Nephron (organoid): Measurements from ENCODE around the gene TP53BP2.

Experiments used
- H3K27ac Mint-ChIP-seq, 3 experiments: 2 replicates each; pipeline ENCODE4 v1.8.0; 2020; ENCODE audit warnings: mixed read lengths in 3 of 3, mild to moderate bottlenecking in 2 of 3, moderate library complexity in 1 of 3
- H3K27me3 Mint-ChIP-seq: 2 replicates; pipeline ENCODE4 v1.8.0; 2021; ENCODE audit warnings: low read depth, mild to moderate bottlenecking, moderate library complexity, mixed read lengths
- H3K36me3 Mint-ChIP-seq: 2 replicates; pipeline ENCODE4 v1.8.0; 2020; ENCODE audit warnings: low read depth, mixed read lengths
- H3K4me1 Mint-ChIP-seq: 2 replicates; pipeline ENCODE4 v1.8.0; 2020; ENCODE audit warnings: mixed read lengths
- H3K4me3 Mint-ChIP-seq, 3 experiments: 2 replicates each; pipeline ENCODE4 v1.8.0; 2020; ENCODE audit warnings: mild to moderate bottlenecking in 3 of 3, mixed read lengths in 3 of 3, moderate library complexity in 2 of 3
- H3K9me3 Mint-ChIP-seq: 2 replicates; pipeline ENCODE4 v1.8.0; 2020; ENCODE audit warnings: mixed read lengths
- TF ChIP-seq, protein P1 (sequence below), 3 experiments: fragments of 200-600 bp; sonication (generic); IDR thresholded peaks; one replicate each; pipeline ENCODE4 v1.5.0; 2021; ENCODE audit warnings: antibody characterized with exemption in 3 of 3; ENCODE audit not compliant: unreplicated experiment in 3 of 3

The TP53BP2 gene

DNA sequence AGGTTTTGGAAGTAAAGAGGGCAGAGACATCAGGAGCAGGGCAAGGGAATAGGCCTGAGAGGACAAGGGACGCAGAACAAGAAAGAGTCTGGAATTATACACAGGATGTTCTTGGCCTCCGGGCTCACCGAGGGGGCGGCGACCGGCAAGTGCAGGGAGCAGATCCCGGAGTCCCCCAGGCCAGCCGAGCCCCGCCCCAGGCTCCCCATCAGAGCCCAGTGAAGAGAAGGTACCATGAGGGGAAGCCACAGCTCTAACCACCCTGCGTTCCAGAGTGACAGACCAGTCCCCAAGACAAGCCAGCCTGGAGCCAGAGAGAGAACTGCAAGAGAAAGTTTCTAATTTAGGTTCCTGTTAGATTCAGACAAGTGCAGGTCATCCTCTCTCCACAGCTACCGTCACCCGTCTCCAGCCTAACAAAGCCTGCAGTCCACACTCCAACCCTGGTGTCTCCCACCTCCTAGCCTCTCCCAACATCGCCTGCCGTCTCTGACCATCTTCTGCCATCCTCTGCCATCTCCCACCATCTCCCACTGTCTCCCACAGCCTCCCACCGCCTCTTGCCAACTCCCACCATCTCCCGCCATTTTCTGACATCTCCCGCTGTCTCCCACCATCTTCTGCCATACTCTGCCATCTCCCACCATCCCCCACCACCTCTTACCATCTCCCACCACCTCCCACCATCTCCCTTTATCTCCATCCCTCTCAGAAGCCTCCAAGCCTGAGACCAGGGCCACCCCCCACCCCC, 90.9 kb downstream of the TP53BP2 start:
- TF ChIP-seq, protein P1, sequence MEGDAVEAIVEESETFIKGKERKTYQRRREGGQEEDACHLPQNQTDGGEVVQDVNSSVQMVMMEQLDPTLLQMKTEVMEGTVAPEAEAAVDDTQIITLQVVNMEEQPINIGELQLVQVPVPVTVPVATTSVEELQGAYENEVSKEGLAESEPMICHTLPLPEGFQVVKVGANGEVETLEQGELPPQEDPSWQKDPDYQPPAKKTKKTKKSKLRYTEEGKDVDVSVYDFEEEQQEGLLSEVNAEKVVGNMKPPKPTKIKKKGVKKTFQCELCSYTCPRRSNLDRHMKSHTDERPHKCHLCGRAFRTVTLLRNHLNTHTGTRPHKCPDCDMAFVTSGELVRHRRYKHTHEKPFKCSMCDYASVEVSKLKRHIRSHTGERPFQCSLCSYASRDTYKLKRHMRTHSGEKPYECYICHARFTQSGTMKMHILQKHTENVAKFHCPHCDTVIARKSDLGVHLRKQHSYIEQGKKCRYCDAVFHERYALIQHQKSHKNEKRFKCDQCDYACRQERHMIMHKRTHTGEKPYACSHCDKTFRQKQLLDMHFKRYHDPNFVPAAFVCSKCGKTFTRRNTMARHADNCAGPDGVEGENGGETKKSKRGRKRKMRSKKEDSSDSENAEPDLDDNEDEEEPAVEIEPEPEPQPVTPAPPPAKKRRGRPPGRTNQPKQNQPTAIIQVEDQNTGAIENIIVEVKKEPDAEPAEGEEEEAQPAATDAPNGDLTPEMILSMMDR (IDR thresholded peaks at IDR 0.05; ENCODE audit: unreplicated experiment in 3 of 3), result no peak
- Mint-ChIP-seq H3K27ac (no peak overlapping the region), H3K36me3 (peaks cover 56% of the 10 kb centered on the region), H3K9me3 (no peaks in the 10 kb centered on the region), H3K4me1 (no peaks in the 10 kb centered on the region), H3K27me3 (no peaks in the 10 kb centered on the region), H3K4me3 (no peak overlapping the region)

DNA sequence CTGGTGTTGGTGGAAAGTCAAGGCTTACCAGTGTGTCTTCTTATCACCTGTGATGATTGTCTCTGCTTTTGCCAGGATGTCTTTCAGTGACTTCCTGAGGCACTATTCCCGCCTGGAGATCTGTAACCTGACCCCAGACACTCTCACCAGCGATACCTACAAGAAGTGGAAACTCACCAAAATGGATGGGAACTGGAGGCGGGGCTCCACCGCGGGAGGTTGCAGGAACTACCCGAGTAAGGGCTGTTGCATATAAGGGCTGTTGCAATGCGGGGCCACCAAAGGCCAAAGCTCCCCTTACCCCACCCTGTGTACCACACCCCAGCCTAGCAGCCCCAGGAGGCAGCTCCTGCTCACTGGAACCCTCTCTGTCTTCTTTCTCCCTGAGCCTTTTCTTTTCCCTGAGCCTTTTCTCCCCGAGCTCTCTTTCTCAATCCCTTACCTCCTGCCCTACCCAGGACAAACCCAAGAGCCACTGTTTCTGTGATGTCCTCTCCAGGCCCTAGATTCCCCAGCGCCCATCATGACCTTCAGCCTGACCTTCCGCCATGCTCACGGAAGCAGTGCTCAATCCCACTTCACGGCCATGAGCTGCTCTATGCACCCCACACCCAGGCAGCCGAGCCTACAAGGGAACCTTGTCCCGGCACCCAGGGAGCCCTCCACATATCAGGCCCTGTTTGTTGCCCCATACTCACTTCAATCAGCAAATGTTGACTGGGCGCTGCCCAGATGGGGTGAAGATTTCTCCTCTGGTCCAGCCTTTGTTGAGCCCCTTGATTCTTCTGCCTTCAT, 92.8 kb downstream of the TP53BP2 start:
- no peaks in the 10 kb centered on the region for H3K9me3 Mint-ChIP-seq
- TF ChIP-seq, protein P1 (IDR thresholded peaks at IDR 0.05; ENCODE audit: unreplicated experiment in 3 of 3), result no peak
- peaks cover 4% of the 10 kb centered on the region for H3K4me1 Mint-ChIP-seq
- H3K27me3 Mint-ChIP-seq, result no peaks in the 10 kb centered on the region
- no peak overlapping the region for H3K27ac Mint-ChIP-seq
- H3K4me3 Mint-ChIP-seq, result no peak overlapping the region
- peaks cover 46% of the 10 kb centered on the region for H3K36me3 Mint-ChIP-seq

DNA sequence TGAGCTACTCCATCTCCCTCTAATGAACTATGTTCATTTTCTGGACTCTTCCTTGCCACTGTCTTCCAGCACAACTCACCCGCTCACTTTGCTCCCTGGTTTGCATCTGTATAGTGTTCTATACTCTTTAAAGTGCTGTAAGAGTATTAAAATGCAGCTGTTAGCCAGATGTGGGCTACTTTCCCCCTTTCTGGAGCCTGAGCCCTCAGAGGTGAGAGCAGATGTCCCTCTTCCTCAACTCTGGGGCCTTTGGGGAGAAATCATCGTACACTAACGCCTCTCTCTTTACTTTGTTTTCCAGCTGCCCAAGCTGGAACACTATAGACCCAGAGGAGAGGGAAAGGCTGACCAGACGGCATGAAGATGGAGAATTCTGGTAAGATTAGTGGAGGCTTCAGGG, 94.1 kb downstream of the TP53BP2 start:
- Mint-ChIP-seq H3K27me3 (peaks cover 5% of the 10 kb centered on the region), H3K36me3 (peaks cover 50% of the 10 kb centered on the region), H3K27ac (no peak overlapping the region), H3K4me3 (no peak overlapping the region), H3K9me3 (no peaks in the 10 kb centered on the region), H3K4me1 (peaks cover 11% of the 10 kb centered on the region)
- TF ChIP-seq, protein P1 (IDR thresholded peaks at IDR 0.05; ENCODE audit: unreplicated experiment in 3 of 3), result no peak

DNA sequence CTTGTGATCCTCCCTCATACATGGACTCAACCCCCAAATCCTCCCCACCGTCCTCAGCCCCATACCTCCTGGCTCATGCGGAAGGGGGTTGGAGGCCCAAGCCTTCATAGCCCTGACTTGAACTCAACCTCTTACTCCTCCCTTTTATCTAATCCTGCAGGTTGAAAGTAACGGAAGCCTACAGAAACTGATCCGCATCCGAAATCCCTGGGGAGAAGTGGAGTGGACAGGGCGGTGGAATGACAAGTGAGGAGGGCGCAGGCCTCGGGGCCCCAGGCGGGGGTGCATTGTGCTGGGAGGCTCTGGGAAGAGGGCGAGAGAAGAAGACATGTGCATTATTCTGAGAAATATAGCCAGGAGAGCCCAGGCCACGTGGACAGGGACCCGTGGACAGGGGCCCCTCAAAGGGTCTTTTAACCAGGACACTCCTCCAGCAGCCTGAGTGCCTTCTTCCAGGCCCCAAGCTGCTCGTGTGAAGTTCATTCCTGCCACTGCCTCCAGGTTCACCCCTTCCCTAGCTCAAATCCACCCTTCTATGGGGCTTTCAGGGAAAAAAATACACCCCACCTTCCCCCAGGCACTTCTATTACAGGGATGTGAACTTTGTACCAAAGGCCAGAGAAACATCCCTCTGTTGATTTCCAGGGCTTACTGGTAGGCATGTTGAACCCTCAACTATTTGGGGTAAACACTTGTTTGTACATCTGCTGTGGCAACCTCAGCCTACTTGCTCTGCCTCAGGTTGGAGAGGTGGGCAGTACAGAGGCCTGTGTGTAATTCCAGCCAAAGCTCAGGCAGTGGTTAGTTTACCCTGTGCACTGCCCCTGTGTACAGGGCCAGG, 94.8 kb downstream of the TP53BP2 start:
- peaks cover 5% of the 10 kb centered on the region for H3K27me3 Mint-ChIP-seq
- peaks cover 11% of the 10 kb centered on the region for H3K4me1 Mint-ChIP-seq
- H3K36me3 Mint-ChIP-seq, result peaks cover 55% of the 10 kb centered on the region
- no peaks in the 10 kb centered on the region for H3K9me3 Mint-ChIP-seq
- H3K27ac Mint-ChIP-seq, result no peak overlapping the region
- TF ChIP-seq, protein P1 (IDR thresholded peaks at IDR 0.05; ENCODE audit: unreplicated experiment in 3 of 3), result no peak
- H3K4me3 Mint-ChIP-seq, result peak overlapping the region in 1 of 3 experiments; percentile 10

DNA sequence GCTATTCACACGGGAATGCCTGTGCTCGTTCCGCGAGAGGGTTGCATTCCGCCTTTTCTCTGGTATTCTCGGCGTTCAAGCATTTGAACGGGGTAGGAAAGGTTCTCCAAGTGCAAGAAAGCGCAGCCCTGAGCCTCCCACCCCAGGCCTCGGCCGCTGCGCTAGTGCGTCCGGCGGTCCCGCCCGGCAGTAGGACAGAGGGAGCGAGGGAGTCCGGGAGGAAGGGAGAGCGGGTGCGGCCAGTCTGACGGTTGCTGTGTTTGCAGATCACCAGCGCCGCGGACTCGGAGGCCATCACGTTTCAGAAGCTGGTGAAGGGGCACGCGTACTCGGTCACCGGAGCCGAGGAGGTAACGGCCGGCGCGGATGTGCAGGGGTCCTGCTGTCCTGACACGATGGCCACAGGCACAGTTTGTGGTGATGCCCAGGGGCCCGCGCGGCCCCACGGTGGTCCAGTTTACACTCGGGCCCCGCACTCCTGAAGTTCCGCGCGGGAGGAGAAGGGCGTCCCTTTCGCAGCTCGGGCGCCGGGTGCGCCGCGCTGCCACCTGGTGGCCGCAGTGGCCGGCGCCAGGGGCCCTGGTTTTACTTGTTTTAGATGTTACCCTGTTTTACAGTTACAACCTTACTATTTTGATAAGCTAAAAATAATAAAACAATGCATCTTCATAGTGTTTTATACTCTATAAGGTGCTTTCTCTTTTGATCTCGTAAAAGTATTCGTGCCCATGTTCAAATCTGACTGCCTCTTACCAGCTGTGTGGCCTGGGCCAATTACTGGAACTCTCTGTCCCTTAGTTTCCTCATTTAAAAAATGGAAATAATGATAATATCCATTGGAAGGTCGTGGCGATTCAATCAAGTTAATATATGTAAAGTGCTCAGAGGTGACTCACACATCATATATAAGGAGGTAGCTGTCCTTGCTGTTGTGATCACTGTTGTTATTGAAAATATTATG, 96.7 kb downstream of the TP53BP2 start:
- Mint-ChIP-seq H3K4me1 (peaks cover 11% of the 10 kb centered on the region), H3K36me3 (peaks cover 56% of the 10 kb centered on the region), H3K27me3 (peaks cover 5% of the 10 kb centered on the region), H3K9me3 (no peaks in the 10 kb centered on the region), H3K27ac (peak overlapping the region; percentile 40 to 83 (median 61)), H3K4me3 (peak overlapping the region; percentile 88 to 91 (median 89))
- TF ChIP-seq, protein P1 (IDR thresholded peaks at IDR 0.05; ENCODE audit: unreplicated experiment in 3 of 3), result peak; percentile 97 to 99 (median 98)
